ENCODE data around the gene PCDHGA12.
"Not testable (repeated sequence)": the region's sequence is repeated elsewhere in the genome, so short reads cannot be mapped to it uniquely, and the experiment has no call there.

Gene PCDHGA12

GRCh38 chr5:141419074-141419880 lies 11.0 kb upstream of the PCDHGA12 start:
- DNase-seq (ENCODE audit: low spot score in 2 of 2) (no peak), ATAC-seq (no peak)
- H3K4me1 Mint-ChIP-seq = peaks cover 19% of the 10 kb centered on the region
- no peak overlapping the region for H3K4me3 Mint-ChIP-seq
- H3K27ac Mint-ChIP-seq = no peak overlapping the region
- peaks cover 9% of the 10 kb centered on the region for H3K36me3 Mint-ChIP-seq
- H3K9me3 Mint-ChIP-seq = peaks cover 6% of the 10 kb centered on the region

DNA sequence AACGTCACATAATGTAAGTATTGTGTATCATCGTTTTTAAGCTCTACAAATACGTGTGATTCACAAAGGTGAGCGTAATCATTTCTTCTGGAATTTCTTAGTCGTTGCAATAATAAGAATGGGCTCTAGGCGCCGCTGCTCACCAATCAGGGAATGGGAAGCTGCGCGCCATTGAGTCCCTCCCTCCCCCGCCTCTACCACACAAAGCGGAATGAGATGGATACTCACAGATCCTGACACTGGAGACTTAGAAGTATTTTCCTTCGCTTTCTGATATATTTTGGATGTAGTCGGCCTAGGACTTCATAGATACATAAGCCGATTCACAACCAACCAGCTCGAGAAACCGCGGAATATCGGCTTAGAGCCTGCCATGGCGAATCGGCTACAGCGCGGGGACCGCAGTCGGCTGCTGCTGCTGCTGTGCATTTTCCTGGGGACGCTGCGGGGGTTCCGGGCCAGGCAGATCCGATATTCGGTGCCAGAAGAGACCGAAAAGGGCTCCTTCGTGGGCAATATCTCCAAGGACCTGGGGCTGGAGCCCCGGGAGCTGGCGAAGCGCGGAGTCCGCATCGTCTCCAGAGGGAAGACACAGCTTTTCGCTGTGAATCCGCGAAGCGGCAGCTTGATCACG lies 9.3 kb upstream of the PCDHGA12 start, which contains the start of gene PCDHGA11:
Gene PCDHGA11, plus strand, starts transcription at position 197 of the 634 bp plus-strand sequence. Its CDS starts 177 bp downstream, at position 374.
- H3K36me3 Mint-ChIP-seq = peaks cover 9% of the 10 kb centered on the region
- peaks cover 4% of the 10 kb centered on the region for H3K9me3 Mint-ChIP-seq
- DNase-seq (ENCODE audit: low spot score in 2 of 2) (peak in 1 of 2 donors; percentile 38), ATAC-seq (peak; percentile 60)
- peak within 1 kb of the TSS; percentile 69 for H3K4me3 Mint-ChIP-seq
- H3K27ac Mint-ChIP-seq = no peak within 1 kb of the TSS
- peaks cover 15% of the 10 kb centered on the region for H3K4me1 Mint-ChIP-seq

DNA sequence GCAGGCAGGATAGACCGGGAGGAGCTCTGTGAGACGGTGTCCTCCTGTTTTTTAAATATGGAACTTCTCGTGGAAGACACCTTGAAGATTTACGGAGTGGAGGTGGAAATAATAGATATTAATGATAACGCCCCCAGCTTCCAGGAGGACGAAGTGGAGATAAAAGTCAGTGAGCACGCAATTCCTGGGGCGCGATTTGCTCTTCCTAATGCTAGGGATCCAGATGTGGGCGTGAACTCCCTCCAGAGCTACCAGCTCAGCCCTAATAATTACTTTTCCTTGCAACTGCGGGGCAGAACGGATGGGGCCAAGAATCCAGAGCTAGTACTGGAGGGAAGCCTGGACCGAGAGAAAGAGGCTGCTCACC lies 8.8 kb upstream of the PCDHGA12 start:
- ATAC-seq (no peak), DNase-seq (ENCODE audit: low spot score in 2 of 2) (no peak)
- Mint-ChIP-seq H3K27ac (no peak overlapping the region), H3K9me3 (peaks cover 4% of the 10 kb centered on the region), H3K4me3 (peak overlapping the region; percentile 69), H3K36me3 (peaks cover 9% of the 10 kb centered on the region), H3K4me1 (peaks cover 15% of the 10 kb centered on the region)

DNA sequence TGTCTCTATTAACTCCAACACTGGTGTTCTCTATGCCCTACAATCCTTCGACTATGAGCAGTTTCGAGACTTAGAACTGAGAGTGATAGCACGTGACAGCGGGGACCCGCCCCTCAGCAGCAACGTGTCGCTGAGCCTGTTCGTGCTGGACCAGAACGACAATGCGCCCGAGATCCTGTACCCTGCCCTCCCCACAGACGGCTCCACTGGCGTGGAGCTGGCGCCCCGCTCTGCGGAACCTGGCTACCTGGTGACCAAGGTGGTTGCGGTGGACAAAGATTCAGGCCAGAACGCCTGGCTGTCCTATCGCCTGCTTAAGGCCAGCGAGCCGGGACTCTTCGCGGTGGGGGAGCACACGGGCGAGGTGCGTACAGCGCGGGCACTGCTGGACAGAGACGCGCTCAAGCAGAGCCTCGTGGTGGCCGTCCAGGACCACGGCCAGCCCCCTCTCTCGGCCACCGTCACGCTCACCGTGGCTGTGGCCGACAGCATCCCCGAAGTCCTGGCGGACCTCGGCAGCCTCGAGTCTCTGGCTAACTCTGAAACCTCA lies 7.5 kb upstream of the PCDHGA12 start:
- DNase-seq (ENCODE audit: low spot score in 2 of 2) (no peak), ATAC-seq (no peak)
- no peak overlapping the region for H3K4me3 Mint-ChIP-seq
- H3K4me1 Mint-ChIP-seq = peaks cover 12% of the 10 kb centered on the region
- peaks cover 9% of the 10 kb centered on the region for H3K36me3 Mint-ChIP-seq
- H3K9me3 Mint-ChIP-seq = peaks cover 4% of the 10 kb centered on the region
- no peak overlapping the region for H3K27ac Mint-ChIP-seq

DNA sequence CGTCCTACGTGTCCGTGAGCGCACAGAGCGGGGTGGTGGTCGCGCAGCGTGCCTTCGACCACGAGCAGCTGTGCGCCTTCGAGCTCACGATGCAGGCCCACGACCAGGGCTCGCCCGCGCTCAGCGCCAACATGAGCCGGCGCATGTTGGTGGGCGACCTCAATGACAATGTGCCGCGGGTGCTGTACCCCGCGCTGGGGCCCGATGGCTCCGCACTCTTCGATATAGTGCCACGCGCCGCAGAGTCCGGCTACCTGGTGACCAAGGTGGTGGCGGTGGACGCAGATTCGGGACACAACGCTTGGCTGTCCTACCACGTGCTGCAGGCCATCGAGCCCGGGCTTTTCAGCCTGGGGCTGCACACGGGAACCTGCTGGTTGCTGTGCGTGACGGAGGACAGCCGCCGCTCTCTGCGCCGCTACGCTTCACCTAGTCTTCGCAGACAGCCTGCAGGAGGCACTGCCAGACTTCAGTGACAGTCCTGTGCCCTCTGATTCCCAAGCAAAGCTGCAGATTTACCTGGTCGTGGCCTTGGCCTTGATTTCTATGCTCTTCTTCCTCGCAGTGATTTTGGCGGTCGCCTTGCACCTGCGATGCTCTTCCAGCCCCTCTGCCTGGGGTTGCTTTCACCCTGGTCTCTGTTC lies 2.4 kb upstream of the PCDHGA12 start:
- Mint-ChIP-seq H3K4me3 (no peak overlapping the region), H3K4me1 (peaks cover 10% of the 10 kb centered on the region), H3K9me3 (peaks cover 13% of the 10 kb centered on the region), H3K27ac (no peak overlapping the region), H3K36me3 (peaks cover 11% of the 10 kb centered on the region)
- DNase-seq (ENCODE audit: low spot score in 2 of 2) = no peak
- ATAC-seq = no peak

- ATAC-seq = no peak
- Mint-ChIP-seq H3K4me1 (peaks cover 10% of the 10 kb centered on the region), H3K36me3 (peaks cover 11% of the 10 kb centered on the region), H3K9me3 (peaks cover 13% of the 10 kb centered on the region), H3K4me3 (peak overlapping the region; percentile 31), H3K27ac (no peak overlapping the region)
- DNase-seq (ENCODE audit: low spot score in 2 of 2) = no peak
Observed at GRCh38 chr5:141431286-141431685, 979 bp downstream of the PCDHGA12 start.

- H3K4me3 Mint-ChIP-seq; H3K27ac Mint-ChIP-seq; DNase-seq (ENCODE audit: low spot score in 2 of 2); ATAC-seq: not testable (repeated sequence)
- peaks cover 13% of the 10 kb centered on the region for H3K9me3 Mint-ChIP-seq
- H3K36me3 Mint-ChIP-seq = peaks cover 11% of the 10 kb centered on the region
- H3K4me1 Mint-ChIP-seq = peaks cover 10% of the 10 kb centered on the region
Observed at GRCh38 chr5:141432308-141432707, 2.0 kb downstream of the PCDHGA12 start.

- peaks cover 13% of the 10 kb centered on the region for H3K9me3 Mint-ChIP-seq
- peaks cover 11% of the 10 kb centered on the region for H3K36me3 Mint-ChIP-seq
- H3K4me1 Mint-ChIP-seq = peaks cover 10% of the 10 kb centered on the region
- not testable (repeated sequence) for H3K4me3 Mint-ChIP-seq; H3K27ac Mint-ChIP-seq; ATAC-seq; DNase-seq (ENCODE audit: low spot score in 2 of 2)
Observed at GRCh38 chr5:141432726-141433125, 2.4 kb downstream of the PCDHGA12 start.

GRCh38 chr5:141434006-141434405 lies 3.7 kb downstream of the PCDHGA12 start:
- H3K9me3 Mint-ChIP-seq = peaks cover 9% of the 10 kb centered on the region
- DNase-seq (ENCODE audit: low spot score in 2 of 2) (no peak), ATAC-seq (no peak)
- H3K27ac Mint-ChIP-seq = no peak overlapping the region
- H3K36me3 Mint-ChIP-seq = peaks cover 11% of the 10 kb centered on the region
- H3K4me1 Mint-ChIP-seq = peaks cover 10% of the 10 kb centered on the region
- H3K4me3 Mint-ChIP-seq = no peak overlapping the region

- no peak overlapping the region for H3K4me3 Mint-ChIP-seq
- ATAC-seq = no peak
- H3K4me1 Mint-ChIP-seq = no peaks in the 10 kb centered on the region
- no peak for DNase-seq (ENCODE audit: low spot score in 2 of 2)
- no peak overlapping the region for H3K27ac Mint-ChIP-seq
- H3K36me3 Mint-ChIP-seq = no peaks in the 10 kb centered on the region
- H3K9me3 Mint-ChIP-seq = peaks cover 5% of the 10 kb centered on the region
Observed at GRCh38 chr5:141437221-141437620, 6.9 kb downstream of the PCDHGA12 start.

DNA sequence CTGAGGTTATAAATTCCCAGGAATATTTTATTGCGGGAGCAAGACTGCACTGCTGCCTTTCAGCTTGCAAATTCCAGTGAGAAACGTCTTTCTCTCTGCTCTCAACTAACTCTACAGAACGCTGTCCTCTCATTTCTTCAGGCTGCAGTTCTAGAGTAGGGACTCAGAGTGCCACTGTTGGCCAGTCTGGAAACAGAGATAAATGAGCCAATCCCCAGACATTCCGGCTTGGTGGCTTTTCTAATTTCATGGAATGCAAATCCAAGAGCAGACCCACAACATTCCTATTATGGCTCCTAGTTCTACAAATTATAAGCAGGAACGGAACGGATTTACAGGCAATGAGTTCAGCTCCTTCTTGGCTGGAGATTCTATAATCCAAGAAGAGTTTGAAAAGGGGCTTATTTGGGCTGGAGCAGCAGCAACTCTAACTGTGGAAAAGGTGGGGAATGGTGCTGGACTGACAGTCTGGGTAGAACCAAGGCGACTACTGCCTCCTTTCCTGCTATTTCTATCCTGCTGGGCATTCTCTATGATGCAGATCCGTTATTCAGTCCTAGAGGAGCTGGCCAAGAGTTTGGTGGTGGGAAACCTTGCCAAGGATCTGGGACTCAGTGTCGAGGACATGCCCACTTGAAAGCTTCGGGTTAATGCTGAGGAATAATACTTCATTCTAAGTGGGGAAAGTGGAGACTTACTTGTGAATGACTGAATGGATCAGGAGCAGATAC lies 9.3 kb downstream of the PCDHGA12 start:
- no peak for DNase-seq (ENCODE audit: low spot score in 2 of 2)
- Mint-ChIP-seq H3K4me1 (no peaks in the 10 kb centered on the region), H3K4me3 (no peak overlapping the region), H3K27ac (no peak overlapping the region), H3K36me3 (no peaks in the 10 kb centered on the region), H3K9me3 (peaks cover 3% of the 10 kb centered on the region)
- no peak for ATAC-seq

- DNase-seq (ENCODE audit: low spot score in 2 of 2) = no peak
- Mint-ChIP-seq H3K4me1 (no peaks in the 10 kb centered on the region), H3K4me3 (no peak overlapping the region), H3K27ac (no peak overlapping the region), H3K36me3 (no peaks in the 10 kb centered on the region), H3K9me3 (peaks cover 3% of the 10 kb centered on the region)
- no peak for ATAC-seq
Observed at GRCh38 chr5:141440341-141440740, 10.0 kb downstream of the PCDHGA12 start.

DNA sequence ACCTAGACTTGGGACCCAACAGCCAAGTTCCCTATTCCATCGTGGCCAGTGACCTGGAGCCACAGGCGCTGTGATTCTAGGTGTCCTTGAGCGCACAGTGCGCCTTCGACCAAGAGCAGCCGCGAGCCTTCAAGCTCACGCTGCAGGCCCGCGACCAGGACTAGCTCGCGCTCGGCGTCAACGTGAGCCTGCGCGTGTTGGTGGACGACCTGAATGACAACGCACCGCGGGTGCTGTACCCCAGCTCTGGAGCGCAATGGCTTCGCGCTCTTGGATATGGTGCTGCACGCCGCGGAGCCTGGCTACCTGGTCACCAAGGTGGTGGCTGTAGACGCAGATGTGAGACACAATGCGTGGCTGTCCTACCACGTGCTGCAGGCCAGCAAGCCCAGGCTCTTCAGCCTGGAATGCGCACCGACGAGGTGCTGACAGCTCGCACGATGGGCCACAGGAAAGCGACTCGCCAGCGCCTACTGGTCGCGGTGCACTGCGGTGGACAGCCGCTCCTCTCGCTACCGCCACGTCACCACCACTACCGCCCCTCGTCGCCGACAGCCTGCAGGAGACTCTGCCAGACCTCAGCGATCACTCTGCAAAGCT lies 11.4 kb downstream of the PCDHGA12 start:
- ATAC-seq = no peak
- DNase-seq (ENCODE audit: low spot score in 2 of 2) = no peak
- H3K4me1 Mint-ChIP-seq = no peaks in the 10 kb centered on the region
- H3K9me3 Mint-ChIP-seq = peaks cover 3% of the 10 kb centered on the region
- H3K27ac Mint-ChIP-seq = no peak overlapping the region
- no peaks in the 10 kb centered on the region for H3K36me3 Mint-ChIP-seq
- H3K4me3 Mint-ChIP-seq = no peak overlapping the region

GRCh38 chr5:141465351-141465750 lies 35.0 kb downstream of the PCDHGA12 start:
- no peaks in the 10 kb centered on the region for H3K36me3 Mint-ChIP-seq
- H3K27ac Mint-ChIP-seq = no peak overlapping the region
- H3K4me3 Mint-ChIP-seq = no peak overlapping the region
- no peaks in the 10 kb centered on the region for H3K9me3 Mint-ChIP-seq
- no peaks in the 10 kb centered on the region for H3K4me1 Mint-ChIP-seq
- ATAC-seq (no peak), DNase-seq (ENCODE audit: low spot score in 2 of 2) (no peak)

Data from stimulated activated effector memory CD8-positive, alpha-beta T cell treated with anti-CD3 and anti-CD28 coated beads, Interleukin-12 subunit alpha, Interleukin-12 subunit beta, amount 100 ng/mL, for 72 hours (primary cell).